ENCODE data around the gene FKBP15.

GRCh38 chr9:113151696-113152630 lies 69.1 kb downstream of the FKBP15 start:
- no peak for TF ChIP-seq CTCF (tag by site-specific recombination; IDR thresholded peaks at IDR 0.05)
- TF ChIP-seq ZNF24 (tag by site-specific recombination; IDR thresholded peaks at IDR 0.05), result no peak
- TF ChIP-seq ZNF580 (tag by site-specific recombination; IDR thresholded peaks at IDR 0.05), result no peak
- no peak for TF ChIP-seq EGR2 (tag by site-specific recombination; IDR thresholded peaks at IDR 0.05; ENCODE audit: low read depth)
- TF ChIP-seq ZNF292 (tag by site-specific recombination; IDR thresholded peaks at IDR 0.05; ENCODE audit: borderline replicate concordance, low read depth), result no peak
- TF ChIP-seq ZBTB7A (tag by site-specific recombination; IDR thresholded peaks at IDR 0.05; ENCODE audit: low read depth), result no peak
- no peak for TF ChIP-seq ZNF792 (tag by site-specific recombination; IDR thresholded peaks at IDR 0.05)
- no peak for TF ChIP-seq ZNF335 (tag by site-specific recombination; conservative IDR thresholded peaks at IDR 0.05)
- TF ChIP-seq ZNF707 (tag by site-specific recombination; IDR thresholded peaks at IDR 0.05), result no peak
- no peak for TF ChIP-seq PRDM4 (tag by site-specific recombination; IDR thresholded peaks at IDR 0.05)
- no peak for TF ChIP-seq ZNF518A (tag by site-specific recombination; conservative IDR thresholded peaks at IDR 0.05; ENCODE audit: low read depth)
- no peak for TF ChIP-seq BCL11A (tag by site-specific recombination; IDR thresholded peaks at IDR 0.05; ENCODE audit: low read depth)

Measured in HEK293 (cell line).